ENCODE measurements around the gene NFKBIL1. TPM values are rescaled to one million over a fixed set of nuclear protein-coding genes. Genes with fewer than 3 reads are reported as not detected.

Gene NFKBIL1
- total and polyA plus RNA-seq, 9 of the 15 experiments (the other 6 are each of a cell fraction or from before 2014, with no cell fraction given): 0.49 to 33.1 (median 7.6) TPM

DNA sequence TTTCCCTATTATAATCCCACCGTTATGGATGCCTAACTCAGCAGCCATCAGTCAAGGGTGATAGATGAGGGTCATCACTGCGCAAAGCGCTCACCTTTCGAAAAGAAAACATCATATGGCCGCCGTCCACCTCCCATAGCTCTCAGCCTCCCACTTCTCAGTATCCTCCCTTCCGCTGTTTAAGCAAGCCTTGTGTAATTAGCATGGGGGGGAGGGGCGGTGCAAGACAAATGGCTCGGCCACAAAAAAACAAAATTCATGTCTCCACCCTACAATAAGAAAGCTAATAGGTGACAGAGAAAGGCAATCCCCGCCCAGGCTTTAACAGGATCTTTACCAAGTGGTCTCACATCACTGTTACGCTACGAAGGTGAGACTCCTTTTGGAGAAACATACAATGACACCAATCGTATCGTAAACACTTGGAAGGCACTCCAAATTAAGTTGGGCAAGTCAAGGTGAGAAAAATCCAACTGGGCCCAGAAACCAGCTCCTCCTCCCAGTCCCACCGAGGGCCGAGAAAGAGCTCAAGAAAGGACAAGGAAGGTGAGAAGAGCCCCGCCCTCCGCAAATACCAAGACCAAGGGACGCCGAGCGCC lies 6.2 kb upstream of the NFKBIL1 start:
- H3K9me3 ChIP-seq (replicated peaks; ENCODE audit: control insufficient read depth, insufficient read depth, low read depth, low read length): no peaks in the 10 kb centered on the region
- FAIRE-seq: no peak
- peak; percentile 70 for ATAC-seq
- peak overlapping the region; percentile 98 for H3K4me2 ChIP-seq (ENCODE audit: insufficient read depth, low read length)
- TSS peak; percentile 65 for BruUV-seq (replicated peaks)
- peak overlapping the region; percentile 99 for H2AFZ ChIP-seq (ENCODE audit: low read depth, low read length)
- peaks cover 73% of the 10 kb centered on the region for H3K79me2 ChIP-seq (ENCODE audit: control insufficient read depth, insufficient read depth, low read length)
- peak overlapping the region; percentile 76 for H3K4me3 ChIP-seq
- peak overlapping the region; percentile 92 to 97 for H3K9ac ChIP-seq (ENCODE audit: insufficient read depth in 1 of 2, low read depth in 2 of 2, low read length in 2 of 2)
- intact Hi-C loops (cut with micrococcal nuclease) (loop anchor here (1.0 to 10.0 kb wide), 3 partner anchors 49 to 234 kb away; partner anchors contain the start of gene VWA7), in situ Hi-C loops (cut with MboI) (loop anchor here (25.0 kb wide), 1 partner anchor 1421 kb away; the partner anchor contains the start of genes BRD2 and HLA-DMA)
- 0% methylated on average over 21 of the region's 21 CpGs for WGBS (ENCODE audit: insufficient coverage, low coverage, missing lambda C conversion rate)
- H3K9me1 ChIP-seq (ENCODE audit: control insufficient read depth, insufficient read depth, low read length): peaks cover 15% of the 10 kb centered on the region
- DNase-seq (ENCODE audit: extremely low read depth in 1 of 4, low spot score in 3 of 4): peak; percentile 59 to 88 (median 70)
- ChIA-PET CTCF (ENCODE audit: low intra/inter-chr PET ratio) (interaction anchor here (0.8 kb wide), 1 partner anchor 50 kb away, joined by 3 read pairs; no protein-coding TSS in a partner anchor), POLR2A (interaction anchor here (0.6 to 4.8 kb wide), 44 partner anchors 10 to 639 kb away, joined by 3 to 107 read pairs (median 4); partner anchors contain the start of genes BAG6, C6orf47, HSPA1A and HSPA1L)
- peak overlapping the region; percentile 98 for H3K27ac ChIP-seq (ENCODE audit: extremely low read depth, low read depth, low read length)
- peaks cover 6 to 24% of the 10 kb centered on the region in 2 experiments; a peak in 4 of 5 replicates for H3K4me1 ChIP-seq (replicated peaks in 1 of 2; ENCODE audit: control insufficient read depth in 2 of 2, insufficient read depth in 2 of 2, low read length in 2 of 2)
- peaks cover 33% of the 10 kb centered on the region for H4K20me1 ChIP-seq (replicated peaks; ENCODE audit: control insufficient read depth, insufficient read depth, low read length)
- no peaks in the 10 kb centered on the region for H3K27me3 ChIP-seq (ENCODE audit: control insufficient read depth in 2 of 2, insufficient read depth in 2 of 2, low read length in 2 of 2)
- H3K36me3 ChIP-seq (ENCODE audit: control insufficient read depth, insufficient read depth, low read length): peaks cover 53% of the 10 kb centered on the region
- TF ChIP-seq MED1 (CRISPR knock-in tag; IDR thresholded peaks at IDR 0.05; ENCODE audit: borderline replicate concordance) (no peak), TOE1 (IDR thresholded peaks at IDR 0.05; ENCODE audit: borderline replicate concordance) (no peak), TOE1 (CRISPR knock-in tag; IDR thresholded peaks at IDR 0.05; ENCODE audit: borderline replicate concordance, low read depth) (no peak), ZNF79 (CRISPR knock-in tag; IDR thresholded peaks at IDR 0.05; ENCODE audit: low read depth) (no peak), ETV5 (CRISPR knock-in tag; IDR thresholded peaks at IDR 0.05; ENCODE audit: low read depth) (no peak), MTA2 (IDR thresholded peaks at IDR 0.05; ENCODE audit: low read depth) (no peak), SMARCC2 (IDR thresholded peaks at IDR 0.05; ENCODE audit: low read depth) (no peak), ZNF280B (CRISPR knock-in tag; IDR thresholded peaks at IDR 0.05) (no peak), ZBTB5 (IDR thresholded peaks at IDR 0.05) (no peak), L3MBTL2 (IDR thresholded peaks at IDR 0.05) (no peak), VEZF1 (CRISPR knock-in tag; IDR thresholded peaks at IDR 0.05) (peak; percentile 37; the same call in 1 of the 2 replicates), ZFP36 (IDR thresholded peaks at IDR 0.05; ENCODE audit: low read depth, low read length, partially characterized antibody) (no peak), SMARCA4 (IDR thresholded peaks at IDR 0.05) (no peak; the same call in 1 of the 2 replicates), KLF6 (CRISPR knock-in tag; IDR thresholded peaks at IDR 0.05; ENCODE audit: borderline replicate concordance) (no peak), XRCC5 (IDR thresholded peaks at IDR 0.05; ENCODE audit: low read depth, low read length) (0 out of 2 replicates have a peak, but pooled peaks have one; percentile 26), ZBTB1 (CRISPR knock-in tag; IDR thresholded peaks at IDR 0.05; ENCODE audit: borderline replicate concordance, low read depth) (peak; percentile 6; the same call in 1 of the 2 replicates), E2F3 (CRISPR knock-in tag; IDR thresholded peaks at IDR 0.05) (no peak)
